ENCODE results near the gene DACH1. TPM values are rescaled to one million over a fixed set of nuclear protein-coding genes. Genes with fewer than 3 reads are reported as not detected.

DACH1 gene
- total and polyA plus RNA-seq, 9 of the 15 experiments (the other 6 are each of a cell fraction or from before 2014, with no cell fraction given), result 0.04 to 0.07 (median 0.04) TPM; not detected in 2

- no peak for TF ChIP-seq AFF4 (CRISPR knock-in tag; IDR thresholded peaks at IDR 0.05)
Measured at GRCh38 chr13:71912524-71912923, 45.5 kb upstream of the DACH1 start (continued).

- no peak overlapping the region for H3K4me3 ChIP-seq
- POLR2A ChIA-PET, result no interaction called here
- no peaks in the 10 kb centered on the region for H3K36me3 ChIP-seq (ENCODE audit: control insufficient read depth, insufficient read depth, low read length)
- TF ChIP-seq STAT5B (CRISPR knock-in tag; IDR thresholded peaks at IDR 0.05) (no peak), MAZ (CRISPR knock-in tag; conservative IDR thresholded peaks at IDR 0.05 in 1 of 2, IDR thresholded peaks at IDR 0.05 in 1 of 2) (peak in 1 of 2 experiments; percentile 61; a peak in 2 of 4 replicates), ZFP91 (CRISPR knock-in tag; IDR thresholded peaks at IDR 0.05) (no peak), ELF2 (CRISPR knock-in tag; IDR thresholded peaks at IDR 0.05) (no peak), SMARCE1 (IDR thresholded peaks at IDR 0.05) (peak; percentile 79; the same call in 1 of the 2 replicates), NFE2 (IDR thresholded peaks at IDR 0.05; ENCODE audit: low read depth) (no peak), ZFX (CRISPR knock-in tag; IDR thresholded peaks at IDR 0.05) (no peak)
- TF ChIP-seq, protein P1, sequence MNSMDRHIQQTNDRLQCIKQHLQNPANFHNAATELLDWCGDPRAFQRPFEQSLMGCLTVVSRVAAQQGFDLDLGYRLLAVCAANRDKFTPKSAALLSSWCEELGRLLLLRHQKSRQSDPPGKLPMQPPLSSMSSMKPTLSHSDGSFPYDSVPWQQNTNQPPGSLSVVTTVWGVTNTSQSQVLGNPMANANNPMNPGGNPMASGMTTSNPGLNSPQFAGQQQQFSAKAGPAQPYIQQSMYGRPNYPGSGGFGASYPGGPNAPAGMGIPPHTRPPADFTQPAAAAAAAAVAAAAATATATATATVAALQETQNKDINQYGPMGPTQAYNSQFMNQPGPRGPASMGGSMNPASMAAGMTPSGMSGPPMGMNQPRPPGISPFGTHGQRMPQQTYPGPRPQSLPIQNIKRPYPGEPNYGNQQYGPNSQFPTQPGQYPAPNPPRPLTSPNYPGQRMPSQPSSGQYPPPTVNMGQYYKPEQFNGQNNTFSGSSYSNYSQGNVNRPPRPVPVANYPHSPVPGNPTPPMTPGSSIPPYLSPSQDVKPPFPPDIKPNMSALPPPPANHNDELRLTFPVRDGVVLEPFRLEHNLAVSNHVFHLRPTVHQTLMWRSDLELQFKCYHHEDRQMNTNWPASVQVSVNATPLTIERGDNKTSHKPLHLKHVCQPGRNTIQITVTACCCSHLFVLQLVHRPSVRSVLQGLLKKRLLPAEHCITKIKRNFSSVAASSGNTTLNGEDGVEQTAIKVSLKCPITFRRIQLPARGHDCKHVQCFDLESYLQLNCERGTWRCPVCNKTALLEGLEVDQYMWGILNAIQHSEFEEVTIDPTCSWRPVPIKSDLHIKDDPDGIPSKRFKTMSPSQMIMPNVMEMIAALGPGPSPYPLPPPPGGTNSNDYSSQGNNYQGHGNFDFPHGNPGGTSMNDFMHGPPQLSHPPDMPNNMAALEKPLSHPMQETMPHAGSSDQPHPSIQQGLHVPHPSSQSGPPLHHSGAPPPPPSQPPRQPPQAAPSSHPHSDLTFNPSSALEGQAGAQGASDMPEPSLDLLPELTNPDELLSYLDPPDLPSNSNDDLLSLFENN (IDR thresholded peaks at IDR 0.05; ENCODE audit: low read depth in 2 of 2, low read length in 2 of 2), result no peak
Measured at GRCh38 chr13:71906448-71906847, 39.4 kb upstream of the DACH1 start.

More at GRCh38 chr13:71906448-71906847, 39.4 kb upstream of the DACH1 start:
- Histone ChIP-seq H3K79me2 (ENCODE audit: control insufficient read depth, insufficient read depth, low read length) (no peaks in the 10 kb centered on the region), H3K9ac (ENCODE audit: insufficient read depth in 1 of 2, low read depth in 2 of 2, low read length in 2 of 2) (no peak overlapping the region), H3K4me2 (ENCODE audit: insufficient read depth, low read length) (no peak overlapping the region), H3K27ac (ENCODE audit: extremely low read depth, low read depth, low read length) (no peak overlapping the region), H2AFZ (ENCODE audit: low read depth, low read length) (no peak overlapping the region), H3K9me3 (replicated peaks; ENCODE audit: control insufficient read depth, insufficient read depth, low read depth, low read length) (no peaks in the 10 kb centered on the region), H3K9me1 (ENCODE audit: control insufficient read depth, insufficient read depth, low read length) (no peaks in the 10 kb centered on the region), H3K4me1 (replicated peaks in 1 of 2; ENCODE audit: control insufficient read depth in 2 of 2, insufficient read depth in 2 of 2, low read length in 2 of 2) (no peaks in the 10 kb centered on the region), H4K20me1 (replicated peaks; ENCODE audit: control insufficient read depth, insufficient read depth, low read length) (no peaks in the 10 kb centered on the region), H3K27me3 (ENCODE audit: control insufficient read depth in 2 of 2, insufficient read depth in 2 of 2, low read length in 2 of 2) (no peaks in the 10 kb centered on the region)
- peak; percentile 41; the same call in 2 of the 3 replicates for ATAC-seq
- CTCF ChIA-PET (ENCODE audit: low intra/inter-chr PET ratio), result no interaction called here
- in situ Hi-C loops (cut with MboI) (no loop called here), intact Hi-C loops (cut with micrococcal nuclease) (no loop called here)
- no TSS peak for BruUV-seq (replicated peaks)
- peak in 3 of 4 experiments; percentile 7 to 81 (median 17) for DNase-seq (ENCODE audit: extremely low read depth in 1 of 4, low spot score in 3 of 4)
- 0% methylated on average over 1 of the region's 1 CpG for WGBS (ENCODE audit: insufficient coverage, low coverage, missing lambda C conversion rate)
- no peak for FAIRE-seq

Measured in K562 (cell line).